T47D (cell line): ENCODE results near the gene HSBP1L1.
"Not testable (repeated sequence)": the region's sequence is repeated elsewhere in the genome, so short reads cannot be mapped to it uniquely, and the experiment has no call there.

Experiments used
- DNase-seq, 2 experiments: peaks; one replicate each; pipeline versions ENCODE4 v3.0.0 to v3.0.0-alpha.2; 2011 to 2012; ENCODE audit warnings: low read depth in 1 of 2, low spot score in 1 of 2
- JUND ChIP-seq: IDR thresholded peaks from 2 replicates; pipeline ENCODE4 v1.6.1; 2012; ENCODE audit warnings: low read depth
- in situ Hi-C: cut with HindIII; loops from 2 replicates; pipeline ENCODE4 v1.10.0; 2016; ENCODE audit warnings: low sequenced_read_pairs, low pct_unique_long_range_greater_than_20kb

The HSBP1L1 gene

GRCh38 chr18:80000877-80001276 is 36.4 kb downstream of the HSBP1L1 start:
- DNase-seq: no peak
- no peak for TF ChIP-seq JUND
- in situ Hi-C loops: no loop called here

- in situ Hi-C loops: no loop called here
- no peak for DNase-seq
- TF ChIP-seq JUND: no peak
Measured at GRCh38 chr18:80002468-80002867, 38.0 kb downstream of the HSBP1L1 start.

- DNase-seq: no peak
- TF ChIP-seq JUND: no peak
- in situ Hi-C loops: no loop called here
Measured at GRCh38 chr18:80004600-80005342, 40.3 kb downstream of the HSBP1L1 start.

- in situ Hi-C loops: no loop called here
- no peak for DNase-seq
- no peak for TF ChIP-seq JUND
Measured at GRCh38 chr18:80006724-80007123, 42.3 kb downstream of the HSBP1L1 start.

- TF ChIP-seq JUND: no peak
- in situ Hi-C loops: no loop called here
- DNase-seq: peak in 1 of 2 experiments; percentile 54
Measured at GRCh38 chr18:80009661-80010550, 45.5 kb downstream of the HSBP1L1 start.

- in situ Hi-C loops: no loop called here
Measured at GRCh38 chr18:80010551-80010906, 46.1 kb downstream of the HSBP1L1 start.

GRCh38 chr18:80011496-80012137 is 47.2 kb downstream of the HSBP1L1 start:
- DNase-seq, in situ Hi-C loops: not testable (repeated sequence)

More at GRCh38 chr18:80010551-80010906, 46.1 kb downstream of the HSBP1L1 start:
- DNase-seq: no peak
- TF ChIP-seq JUND: no peak

GRCh38 chr18:80012714-80013113 is 48.3 kb downstream of the HSBP1L1 start:
- no peak for DNase-seq
- in situ Hi-C loops: no loop called here
- no peak for TF ChIP-seq JUND
